Stomach (tissue), 9 donors: ENCODE measurements around the gene HCN1. TPM values are rescaled to one million over a fixed set of nuclear protein-coding genes. Genes with fewer than 3 reads are reported as not detected.

Experiments
- DNase-seq, 2 donors: peaks; one replicate each; pipeline versions ENCODE4 v3.0.0 to v3.0.0-alpha.2; 2013 to 2019
- H3K27ac ChIP-seq, 5 donors: fragments of 200-600 bp in 4 of 5; sonication (generic) in 4 of 5; one replicate each; pipeline ENCODE4 v1.5.1; 2013 to 2019; ENCODE audit warnings: mild to moderate bottlenecking in 1 of 5, moderate library complexity in 1 of 5
- H3K27me3 ChIP-seq, 3 donors: fragments of 200-600 bp; sonication (generic); one replicate each; pipeline ENCODE4 v1.5.1; 2017 to 2019; ENCODE audit warnings: mixed run types in 1 of 3
- H3K36me3 ChIP-seq, 4 donors: fragments of 200-600 bp; sonication (generic); 1 replicate in 3 of 4; 2 replicates in 1 of 4; pipeline ENCODE4 v1.5.1; 2016 to 2019
- H3K4me1 ChIP-seq, 4 donors: fragments of 200-600 bp; sonication (generic); one replicate each; pipeline ENCODE4 v1.5.1; 2016 to 2019
- H3K4me3 ChIP-seq, 4 donors: fragments of 200-600 bp; sonication (generic) in 3 of 4; one replicate each; pipeline ENCODE4 v1.5.1; 2016 to 2019; ENCODE audit warnings: mild to moderate bottlenecking in 1 of 4
- H3K9me3 ChIP-seq, 4 donors: fragments of 200-600 bp; sonication (generic); one replicate each; pipeline ENCODE4 v1.5.1; 2016 to 2019
- EP300 ChIP-seq: sonication (generic); formaldehyde crosslinking; IDR thresholded peaks from one replicate; pipeline ENCODE4 v1.6.1; 2017; ENCODE audit warnings: antibody characterized with exemption
- POLR2A ChIP-seq, 4 donors: fragments of 450-650 bp; IDR thresholded peaks; one replicate each; pipeline ENCODE4 v1.6.1; 2016; ENCODE audit warnings: antibody characterized with exemption in 4 of 4, control low read depth in 2 of 4, mild to moderate bottlenecking in 1 of 4, moderate library complexity in 1 of 4
- POLR2AphosphoS5 ChIP-seq, 3 donors: sonication (generic); formaldehyde crosslinking; IDR thresholded peaks; one replicate each; pipeline ENCODE4 v1.6.1; 2016; ENCODE audit warnings: antibody characterized with exemption in 3 of 3
- WGBS, 5 donors: extraction: QIAGEN DNeasy Blood & Tissue Kit in 3 of 5; methylation state at CpG; one replicate each; pipeline versions ENCODE4 v1.1.5 to v1.1.7; 2013 to 2018; 5-methylcytosine and 5-hydroxymethylcytosine counted together
- intact Hi-C: fragments of 100-400 bp; cut with DNase I; formaldehyde crosslinking; loops from one replicate; pipeline ENCODE4 v1.15.1; 2023; ENCODE audit warnings: low total_unique reads
- polyA plus RNA-seq, 3 donors: library from polyadenylated mRNA; stranded (reverse); fragments of 200-250 nt; gene quantifications; one replicate each; pipeline ENCODE4 v1.2.3, GENCODE V29; 2013
- total RNA-seq, 5 donors: library from RNA; depleted of rRNA; stranded (reverse); fragments of >200 nt; gene quantifications; one replicate each; pipeline versions ENCODE4 v1.1.0 to v1.2.3, GENCODE V29; 2014 to 2016
- TF ChIP-seq, protein P1 (sequence below), 7 experiments: fragments of 450-650 bp in 4 of 7; fragments of 200-600 bp in 3 of 7; sonication (generic) in 3 of 7; IDR thresholded peaks; one replicate each; pipeline ENCODE4 v1.5.1; 2016 to 2019; ENCODE audit warnings: antibody characterized with exemption in 7 of 7, control low read depth in 2 of 7, mild to moderate bottlenecking in 1 of 7
- donor health status: healthy with polysubstance abuse.
- donor health status: Bipolar disorder and iron deficiency.
- donor health status: healthy.

HCN1 gene
- total and polyA plus RNA-seq, 8 donors, result 0.03 to 0.92 (median 0.29) TPM; not detected in 5

DNA sequence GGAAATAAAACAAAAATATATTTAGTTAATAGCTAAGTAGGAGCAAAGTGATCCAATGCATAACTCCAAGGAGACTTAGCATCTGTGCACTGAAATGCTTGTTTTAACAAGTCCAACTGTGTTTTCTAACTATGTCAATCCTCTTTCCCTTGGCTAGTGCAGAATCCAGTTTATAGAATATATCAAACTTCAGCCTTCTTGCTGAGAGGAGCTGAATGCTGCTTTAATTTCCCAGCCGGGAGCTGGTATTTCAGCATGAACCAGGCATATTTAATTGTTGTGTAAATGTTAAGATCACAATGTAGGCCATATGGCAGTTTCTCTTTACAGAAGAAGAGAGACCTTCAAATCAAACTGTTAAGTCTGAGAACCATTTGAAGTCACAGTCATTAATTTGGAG, 411.7 kb downstream of the HCN1 start:
- TF ChIP-seq POLR2AphosphoS5 (IDR thresholded peaks at IDR 0.05) (no peak), EP300 (no peak), POLR2A (IDR thresholded peaks at IDR 0.05) (no peak)
- TF ChIP-seq, protein P1, sequence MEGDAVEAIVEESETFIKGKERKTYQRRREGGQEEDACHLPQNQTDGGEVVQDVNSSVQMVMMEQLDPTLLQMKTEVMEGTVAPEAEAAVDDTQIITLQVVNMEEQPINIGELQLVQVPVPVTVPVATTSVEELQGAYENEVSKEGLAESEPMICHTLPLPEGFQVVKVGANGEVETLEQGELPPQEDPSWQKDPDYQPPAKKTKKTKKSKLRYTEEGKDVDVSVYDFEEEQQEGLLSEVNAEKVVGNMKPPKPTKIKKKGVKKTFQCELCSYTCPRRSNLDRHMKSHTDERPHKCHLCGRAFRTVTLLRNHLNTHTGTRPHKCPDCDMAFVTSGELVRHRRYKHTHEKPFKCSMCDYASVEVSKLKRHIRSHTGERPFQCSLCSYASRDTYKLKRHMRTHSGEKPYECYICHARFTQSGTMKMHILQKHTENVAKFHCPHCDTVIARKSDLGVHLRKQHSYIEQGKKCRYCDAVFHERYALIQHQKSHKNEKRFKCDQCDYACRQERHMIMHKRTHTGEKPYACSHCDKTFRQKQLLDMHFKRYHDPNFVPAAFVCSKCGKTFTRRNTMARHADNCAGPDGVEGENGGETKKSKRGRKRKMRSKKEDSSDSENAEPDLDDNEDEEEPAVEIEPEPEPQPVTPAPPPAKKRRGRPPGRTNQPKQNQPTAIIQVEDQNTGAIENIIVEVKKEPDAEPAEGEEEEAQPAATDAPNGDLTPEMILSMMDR (IDR thresholded peaks at IDR 0.05), result no peak
- intact Hi-C loops, result no loop called here
- no peak overlapping the region for H3K27ac ChIP-seq
- H3K27me3 ChIP-seq, result no peaks in the 10 kb centered on the region
- no peak overlapping the region for H3K4me3 ChIP-seq
- DNase-seq, result no peak
- WGBS, 5 donors, result 68 to 84% (median 78%) methylated on average over 1 of the region's 1 CpG
- peaks cover 0 to 7% (median 0%) of the 10 kb centered on the region in 4 donors for H3K9me3 ChIP-seq
- no peaks in the 10 kb centered on the region for H3K4me1 ChIP-seq
- no peaks in the 10 kb centered on the region for H3K36me3 ChIP-seq

DNA sequence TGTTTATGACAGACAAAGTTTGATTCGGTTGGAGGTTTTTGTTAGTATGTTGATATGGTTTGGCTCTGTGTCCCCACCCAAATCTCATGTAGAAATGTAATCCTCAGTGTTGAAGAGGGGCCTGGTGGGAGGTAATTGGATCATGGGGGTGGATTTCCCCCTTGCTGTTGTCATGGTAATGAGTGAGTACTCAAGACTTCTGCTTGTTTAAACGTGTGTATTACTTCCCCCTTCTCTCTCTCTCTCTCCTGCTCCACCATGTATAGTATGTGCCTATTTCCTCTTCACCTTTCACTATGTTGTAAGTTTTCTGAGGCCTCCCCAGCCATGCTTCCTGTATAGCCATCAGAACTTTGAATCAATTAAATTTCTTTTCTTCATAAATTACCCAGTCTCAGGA, 415.1 kb downstream of the HCN1 start:
- no peaks in the 10 kb centered on the region for H3K27me3 ChIP-seq
- peaks cover 0 to 3% (median 0%) of the 10 kb centered on the region in 4 donors for H3K9me3 ChIP-seq
- H3K27ac ChIP-seq, result no peak overlapping the region
- DNase-seq, result no peak
- H3K4me3 ChIP-seq, result no peak overlapping the region
- no peaks in the 10 kb centered on the region for H3K4me1 ChIP-seq
- 46 to 53% (median 52%) methylated on average over 2 of the region's 2 CpGs for whole genome bisulfite sequencing, 5 donors
- H3K36me3 ChIP-seq, result no peaks in the 10 kb centered on the region
- intact Hi-C loops, result no loop called here
- TF ChIP-seq POLR2AphosphoS5 (IDR thresholded peaks at IDR 0.05), result no peak
- no peak for TF ChIP-seq EP300
- TF ChIP-seq, protein P1 (IDR thresholded peaks at IDR 0.05), result no peak
- no peak for TF ChIP-seq POLR2A (IDR thresholded peaks at IDR 0.05)

DNA sequence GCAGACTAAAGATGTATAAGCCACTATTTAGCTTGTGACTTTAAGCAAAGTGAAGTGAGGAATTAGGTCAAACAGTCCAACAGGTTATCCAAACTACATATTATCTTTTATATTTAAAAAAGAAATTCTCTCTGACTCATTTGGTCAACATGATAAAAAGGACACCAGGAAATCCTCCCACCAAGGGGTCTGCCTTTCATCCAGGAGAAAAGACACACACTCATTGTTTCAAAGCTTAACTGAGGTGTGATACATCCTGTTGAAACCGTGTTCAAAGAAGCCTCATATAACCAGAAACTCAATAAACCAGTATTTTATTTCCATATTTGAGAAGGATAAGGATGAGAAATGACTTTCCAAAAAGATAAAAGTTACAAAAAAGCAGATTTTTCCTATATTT, 417.1 kb downstream of the HCN1 start:
- DNase-seq, result no peak
- intact Hi-C loops, result no loop called here
- Histone ChIP-seq H3K4me1 (no peaks in the 10 kb centered on the region), H3K27ac (no peak overlapping the region), H3K36me3 (no peaks in the 10 kb centered on the region), H3K27me3 (no peaks in the 10 kb centered on the region), H3K4me3 (no peak overlapping the region), H3K9me3 (peaks cover 0 to 3% (median 0%) of the 10 kb centered on the region in 4 donors)
- 15 to 31% (median 20%) methylated on average over 1 of the region's 1 CpG for WGBS, 5 donors
- TF ChIP-seq, protein P1 (IDR thresholded peaks at IDR 0.05), result no peak
- no peak for TF ChIP-seq POLR2A (IDR thresholded peaks at IDR 0.05)
- TF ChIP-seq POLR2AphosphoS5 (IDR thresholded peaks at IDR 0.05), result no peak
- TF ChIP-seq EP300, result no peak

DNA sequence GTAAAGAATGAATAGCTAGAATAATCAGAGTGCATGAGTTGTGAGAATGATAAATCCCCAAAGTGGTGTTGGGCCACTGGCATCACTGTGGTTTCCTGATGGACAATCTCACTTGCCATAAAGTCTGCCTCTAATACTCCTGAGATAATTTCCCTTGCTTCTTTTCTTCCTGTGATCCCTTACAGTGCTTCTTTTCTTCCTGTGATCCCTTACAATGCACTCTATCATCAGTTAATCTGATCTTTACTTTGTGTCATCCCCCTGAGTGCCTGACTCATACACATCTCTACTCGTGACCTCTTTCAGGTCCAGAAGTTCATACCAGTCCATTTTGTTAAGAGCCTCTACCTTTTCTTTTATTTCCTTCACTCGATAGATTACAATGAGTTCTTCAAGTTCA, 418.3 kb downstream of the HCN1 start:
- H3K9me3 ChIP-seq, result no peaks in the 10 kb centered on the region
- no peak for DNase-seq
- no peak overlapping the region for H3K4me3 ChIP-seq
- TF ChIP-seq POLR2AphosphoS5 (IDR thresholded peaks at IDR 0.05) (no peak), EP300 (no peak), POLR2A (IDR thresholded peaks at IDR 0.05) (no peak)
- TF ChIP-seq, protein P1 (IDR thresholded peaks at IDR 0.05), result no peak
- no peaks in the 10 kb centered on the region for H3K4me1 ChIP-seq
- 57 to 72% (median 59%) methylated on average over 2 of the region's 2 CpGs for WGBS, 5 donors
- no peaks in the 10 kb centered on the region for H3K36me3 ChIP-seq
- H3K27ac ChIP-seq, result no peak overlapping the region
- no peaks in the 10 kb centered on the region for H3K27me3 ChIP-seq
- intact Hi-C loops, result no loop called here
